Activated CD8-positive, alpha-beta memory T cell treated with anti-CD3 and anti-CD28 coated beads for 48 hours (primary cell): ENCODE measurements around the gene ADGRA1.

Experiments used
- DNase-seq, 3 experiments: peaks; one replicate each; pipeline ENCODE4 v3.0.0-alpha.2; 2020; ENCODE audit warnings: low read depth in 2 of 3, low spot score in 2 of 3

Gene ADGRA1

DNA sequence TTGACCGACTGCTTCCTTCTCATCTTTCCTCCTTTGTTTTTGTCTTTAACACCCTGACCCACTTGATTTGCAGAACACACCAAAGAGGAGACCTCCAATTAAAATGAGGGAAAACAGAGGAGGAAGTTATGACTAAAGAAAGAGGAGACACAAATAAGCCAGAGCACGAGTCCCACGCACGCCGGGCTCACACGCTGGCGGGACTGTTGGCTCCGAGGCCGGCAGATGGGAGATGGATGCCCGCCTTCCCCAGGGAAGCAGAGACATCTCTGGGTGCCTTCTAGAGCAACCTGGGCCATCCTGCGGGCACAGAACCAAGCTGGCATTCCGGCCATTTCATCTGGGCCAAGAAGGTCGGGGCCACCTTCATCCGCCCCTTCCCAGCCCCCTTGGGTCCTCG is 5.6 kb downstream of the ADGRA1 start:
- DNase-seq: no peak

DNA sequence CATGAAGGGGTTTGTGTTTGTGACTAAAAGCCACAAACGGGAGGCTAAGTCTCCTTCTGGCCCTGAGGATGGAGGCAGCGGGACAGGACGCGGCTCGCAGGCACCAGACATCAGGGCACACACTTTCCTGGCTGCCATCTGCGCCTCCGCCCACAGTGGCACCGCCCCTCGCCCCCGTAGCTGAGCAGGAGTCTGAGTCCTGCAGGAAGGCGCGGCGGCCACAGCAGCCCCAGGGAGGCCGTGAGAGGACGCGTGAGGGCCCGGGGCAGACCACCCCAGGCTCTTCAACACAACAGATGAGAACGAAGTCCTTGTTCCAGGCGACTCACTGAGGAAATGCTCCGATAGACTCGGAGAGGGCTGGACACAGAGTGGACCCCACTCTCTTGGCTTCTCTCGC is 6.6 kb downstream of the ADGRA1 start:
- DNase-seq: no peak

DNA sequence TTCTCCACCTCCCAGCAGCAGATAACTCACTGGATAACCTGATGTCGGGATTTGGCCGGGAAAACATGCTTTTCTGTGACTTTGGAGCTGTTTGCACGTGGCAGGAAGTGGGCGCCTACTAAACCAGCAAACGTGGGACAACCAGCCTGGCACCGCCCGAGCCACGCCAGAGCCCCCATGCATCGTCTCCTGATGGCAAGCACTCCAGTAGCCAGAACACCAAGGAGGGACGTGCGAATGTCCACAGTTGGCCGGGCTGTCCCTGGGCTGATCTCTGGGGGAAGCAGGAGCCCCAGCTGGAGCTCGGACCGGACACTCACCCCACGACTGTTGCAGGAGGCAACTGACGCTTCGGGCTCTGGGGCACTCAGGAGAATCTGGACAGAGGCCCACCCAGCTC is 7.1 kb downstream of the ADGRA1 start:
- no peak for DNase-seq

DNA sequence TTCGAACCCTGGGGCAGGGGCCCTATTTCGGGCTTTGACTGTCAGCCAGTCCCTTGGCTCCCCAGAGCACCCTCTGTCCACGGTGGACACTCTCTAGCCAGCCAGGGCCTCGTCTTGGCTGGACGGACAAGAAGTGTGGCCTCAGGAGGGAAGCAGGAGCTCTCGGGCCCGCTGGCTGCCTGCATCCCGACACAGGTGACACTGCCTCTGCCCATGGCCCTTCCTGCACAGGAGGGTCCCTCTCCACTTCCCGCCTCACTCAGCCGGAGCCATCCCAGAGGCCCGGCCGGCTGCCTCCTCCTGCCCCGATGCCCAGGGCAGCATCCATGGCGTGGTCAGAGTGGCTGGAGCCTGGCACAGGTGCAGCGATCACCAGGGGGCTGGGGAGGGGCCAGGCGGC is 7.9 kb downstream of the ADGRA1 start:
- no peak for DNase-seq

DNA sequence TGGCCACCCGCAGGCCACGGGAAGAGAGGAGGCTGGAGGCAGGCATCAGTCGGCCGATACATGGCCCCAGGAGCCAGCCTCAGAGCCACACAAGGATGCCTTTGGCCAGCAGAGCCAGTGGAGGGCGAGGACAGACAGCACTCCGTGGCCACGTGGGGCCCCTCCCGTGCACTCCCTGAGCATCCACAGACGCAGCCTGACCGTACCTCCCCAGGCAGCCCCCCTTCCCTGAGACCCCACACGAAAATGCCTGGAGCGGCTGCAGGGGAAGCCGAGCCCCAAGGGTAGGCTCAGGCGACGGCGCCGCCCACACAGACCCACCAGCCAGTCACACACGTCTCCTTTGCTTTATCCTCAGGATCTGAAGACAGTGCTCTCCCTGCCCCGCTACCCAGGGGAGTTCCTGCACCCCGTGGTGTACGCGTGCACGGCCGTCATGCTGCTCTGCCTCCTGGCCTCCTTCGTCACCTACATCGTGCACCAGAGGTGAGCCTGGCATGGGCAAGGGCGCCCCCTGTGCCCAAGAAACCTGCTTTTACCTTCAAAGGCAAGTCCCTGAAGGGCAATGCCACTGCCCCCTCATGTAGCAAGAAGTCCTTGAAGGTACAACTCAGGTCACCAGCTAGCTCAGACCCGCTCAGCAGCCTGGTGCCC is 9.0 kb downstream of the ADGRA1 start:
- no peak for DNase-seq

DNA sequence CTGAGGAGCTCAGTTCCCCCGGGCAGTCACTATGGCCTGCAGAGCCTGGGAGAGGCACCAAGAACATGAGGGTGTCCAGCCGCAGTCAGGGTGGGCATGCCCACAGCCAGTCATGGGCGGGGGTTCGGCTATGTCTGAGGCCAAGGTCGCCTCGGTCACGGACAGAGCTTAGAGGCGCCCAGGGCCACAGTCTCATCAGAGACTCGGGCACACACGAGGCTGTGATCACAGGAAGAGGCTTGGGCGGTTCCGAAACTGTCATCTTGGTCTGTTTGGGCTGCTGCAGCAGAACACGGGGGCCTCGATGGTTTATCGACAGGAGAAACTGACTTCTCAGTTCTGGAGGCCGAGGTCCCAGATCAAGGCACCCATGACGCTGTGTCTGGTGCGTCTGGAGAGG is 9.7 kb downstream of the ADGRA1 start:
- no peak for DNase-seq

DNA sequence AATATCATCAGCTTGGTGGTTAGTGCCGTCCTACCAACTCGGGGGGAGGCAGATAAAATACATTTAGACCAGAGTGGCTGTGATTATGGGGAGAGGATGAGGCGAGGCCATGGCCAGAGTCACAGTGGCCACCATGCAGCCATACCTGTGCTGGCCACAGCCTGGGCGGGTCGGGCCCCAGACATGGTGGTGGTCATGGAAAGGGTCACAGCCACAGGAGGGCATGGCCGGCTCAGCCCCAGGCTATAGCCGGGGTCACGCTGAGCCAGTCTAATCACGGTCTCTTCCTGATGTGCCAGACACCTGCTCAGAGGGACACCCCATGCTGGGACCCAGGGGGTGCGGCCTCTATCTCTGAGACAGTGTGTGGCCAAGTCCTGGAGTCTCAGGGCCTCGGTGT is 10.2 kb downstream of the ADGRA1 start:
- no peak for DNase-seq

DNA sequence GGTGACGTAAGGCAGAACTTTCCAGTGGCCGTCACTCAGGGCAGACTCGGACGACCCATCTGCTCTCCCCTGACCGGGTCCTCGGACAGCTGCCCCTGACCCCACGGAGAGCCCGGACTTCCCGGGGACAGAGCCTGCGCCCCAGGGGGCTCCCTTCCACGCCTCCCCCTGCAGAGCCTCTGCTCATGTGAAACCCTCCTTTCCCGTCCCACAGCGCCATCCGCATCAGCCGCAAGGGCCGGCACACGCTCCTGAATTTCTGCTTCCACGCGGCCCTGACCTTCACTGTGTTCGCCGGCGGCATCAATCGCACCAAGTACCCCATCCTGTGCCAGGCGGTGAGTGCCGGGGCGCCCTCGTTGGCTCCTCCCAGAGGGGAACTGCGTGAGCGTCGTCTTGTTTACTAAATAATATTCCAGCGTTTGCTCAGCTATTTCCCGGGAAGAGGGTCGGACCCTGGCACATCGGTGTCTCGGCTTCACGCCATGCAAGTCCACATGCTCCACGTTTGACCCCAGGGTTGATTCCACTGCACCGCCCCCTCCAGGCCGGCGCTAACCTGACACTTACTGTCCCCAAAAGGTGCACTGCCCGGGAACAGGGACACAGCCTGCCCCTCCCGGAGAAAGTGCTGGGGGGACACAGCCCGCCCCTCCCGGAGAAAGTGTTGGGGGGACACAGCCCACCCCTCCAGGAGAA is 10.9 kb downstream of the ADGRA1 start:
- DNase-seq: no peak

DNA sequence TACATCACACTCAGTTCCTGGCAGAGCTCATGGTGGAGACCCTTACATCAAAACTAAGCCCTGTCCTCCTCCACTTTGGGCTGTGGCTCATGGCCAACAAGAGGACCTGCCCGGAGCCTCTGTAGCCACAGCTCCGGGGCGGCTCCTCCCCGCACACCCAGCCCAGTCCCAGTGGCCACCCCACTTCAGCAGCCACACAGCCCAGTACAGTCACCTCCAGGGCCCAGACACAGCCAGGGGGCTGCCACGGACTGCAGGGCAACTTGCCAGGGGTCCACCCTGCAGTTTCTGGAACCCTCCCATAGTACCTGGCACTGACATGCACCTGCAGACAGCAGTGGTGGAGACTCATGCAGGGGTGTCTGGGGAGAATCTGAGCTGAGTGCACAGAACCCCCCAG is 11.8 kb downstream of the ADGRA1 start:
- no peak for DNase-seq

DNA sequence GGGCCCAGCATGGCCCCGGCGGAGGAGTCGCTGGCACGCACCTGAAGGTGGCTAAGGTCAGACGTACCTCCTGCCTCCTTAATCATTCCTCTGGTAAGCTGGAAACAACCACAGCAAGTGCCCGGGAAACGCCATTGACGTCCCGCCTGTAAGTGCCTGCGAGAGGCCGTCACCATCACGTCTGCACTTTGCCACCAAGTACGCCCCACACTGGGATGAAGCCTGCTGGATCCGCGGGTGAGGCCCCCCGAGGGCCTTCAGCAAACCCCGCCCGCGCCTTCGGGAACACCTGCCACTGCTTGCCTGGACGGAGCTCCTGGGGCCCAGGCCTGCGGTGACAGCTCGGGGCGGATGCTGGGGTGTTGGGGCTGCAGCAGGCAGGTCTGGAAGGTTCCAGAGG is 12.5 kb downstream of the ADGRA1 start:
- DNase-seq: no peak

DNA sequence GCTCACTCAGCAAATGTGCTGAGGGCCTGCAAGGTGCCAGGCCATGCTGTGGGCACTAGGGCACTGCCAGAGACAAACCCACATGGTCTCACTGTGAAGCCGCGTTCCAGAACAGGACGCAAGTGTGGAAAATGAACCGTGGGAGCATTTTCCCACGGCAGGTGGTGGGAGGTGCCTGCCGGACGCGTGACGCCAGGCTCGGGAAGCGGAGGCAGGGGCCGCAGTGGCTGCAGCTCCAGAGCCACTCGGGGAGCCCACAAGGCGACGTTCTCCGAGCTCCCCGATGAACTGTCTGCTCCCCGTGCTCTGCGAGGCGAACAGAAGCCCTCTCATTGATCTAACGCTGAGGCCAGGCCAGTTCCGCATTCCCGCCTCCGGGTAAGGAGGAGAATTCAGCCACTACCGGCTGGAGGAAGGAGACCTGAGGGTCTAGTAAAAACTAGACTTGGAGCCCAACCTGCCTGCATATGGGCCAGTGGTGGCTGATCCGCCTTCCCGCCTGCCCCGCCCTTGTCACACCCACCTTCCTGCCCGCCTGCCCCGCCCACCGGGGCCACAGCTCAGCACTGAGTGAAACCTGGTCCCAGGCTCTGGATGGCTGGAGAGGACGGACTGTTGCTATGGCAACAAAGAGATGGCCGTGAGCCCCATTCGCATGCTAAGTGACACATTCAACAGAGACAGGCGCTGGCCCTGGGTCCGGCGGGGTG is 13.1 kb downstream of the ADGRA1 start:
- no peak for DNase-seq

DNA sequence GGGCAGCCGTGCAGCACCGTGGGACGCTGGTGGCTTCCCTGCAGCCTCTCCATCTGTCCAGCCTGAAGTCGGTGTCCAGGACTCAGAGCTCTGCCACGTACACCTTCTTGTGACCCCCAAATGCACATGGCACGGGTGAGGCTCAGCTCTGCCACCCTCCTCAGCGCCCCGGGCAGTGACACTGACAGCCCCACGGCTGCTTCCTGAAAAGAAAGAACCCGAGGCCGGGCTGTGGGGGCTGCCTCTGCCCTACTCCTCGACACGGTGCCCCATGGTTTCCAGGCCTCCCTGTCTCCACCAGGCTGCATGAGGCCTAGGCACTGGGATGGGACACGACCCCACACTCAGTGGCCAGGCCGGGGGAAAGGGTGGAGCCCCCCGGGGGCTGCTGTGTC is 13.7 kb downstream of the ADGRA1 start:
- no peak for DNase-seq

DNA sequence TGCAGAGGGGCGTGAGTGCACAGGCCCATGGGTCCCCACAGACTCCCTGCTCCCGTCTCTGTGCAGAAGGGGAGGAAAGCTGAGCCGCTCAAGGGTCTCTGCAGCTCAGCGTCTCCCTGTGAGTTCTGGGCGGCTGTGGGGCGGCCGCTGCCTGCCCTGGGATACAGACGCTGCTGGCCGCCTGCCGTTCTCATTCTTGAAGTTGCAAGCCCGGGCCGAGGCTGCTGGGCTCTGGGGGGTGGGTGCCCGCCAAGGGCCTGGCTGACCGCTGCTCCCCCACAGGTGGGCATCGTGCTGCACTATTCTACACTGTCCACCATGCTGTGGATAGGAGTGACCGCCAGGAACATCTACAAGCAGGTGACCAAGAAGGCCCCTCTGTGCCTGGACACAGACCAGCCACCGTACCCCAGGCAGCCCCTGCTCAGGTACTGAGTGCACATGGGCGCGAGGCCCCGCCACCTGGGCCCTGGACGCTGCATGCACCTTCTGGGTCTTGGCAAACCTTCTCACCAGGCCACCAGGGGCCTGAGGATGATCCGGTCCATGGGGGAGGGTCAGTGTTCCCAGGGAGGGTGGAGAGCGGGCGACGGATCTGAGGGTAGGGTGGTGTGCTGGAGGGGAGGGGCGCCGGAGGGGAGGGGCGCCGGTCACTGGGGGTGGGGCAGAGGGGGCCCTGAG is 14.8 kb downstream of the ADGRA1 start:
- no peak for DNase-seq

DNA sequence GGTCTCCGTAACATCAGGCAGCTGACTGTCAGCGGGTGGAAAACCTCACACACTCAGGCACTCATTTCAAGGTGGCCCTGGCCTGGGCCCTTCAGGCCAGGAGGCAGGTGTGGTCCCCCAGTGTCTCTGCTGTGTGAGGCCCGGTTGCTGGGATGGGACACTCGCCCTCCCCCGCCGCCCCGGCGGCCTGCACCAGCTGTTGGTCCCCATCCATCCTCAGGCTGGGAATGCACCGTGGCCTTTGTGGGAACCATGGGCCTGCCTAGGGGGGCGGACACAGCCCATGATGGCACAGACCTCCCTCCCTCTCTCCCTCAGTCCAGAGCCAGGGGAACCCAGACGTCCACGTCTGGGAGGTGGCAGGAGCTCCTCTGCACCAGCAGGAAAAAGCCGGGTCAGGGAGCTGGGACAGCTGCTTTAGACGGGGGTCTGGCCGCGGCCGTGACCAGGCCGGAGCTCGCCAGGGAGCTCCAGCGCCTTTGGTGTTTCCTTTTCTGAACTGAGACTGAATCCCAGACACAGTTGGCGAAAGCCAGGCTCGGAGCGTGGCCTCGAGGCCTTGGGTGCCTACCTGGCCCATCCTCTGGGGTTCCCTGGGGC is 15.7 kb downstream of the ADGRA1 start:
- no peak for DNase-seq

DNA sequence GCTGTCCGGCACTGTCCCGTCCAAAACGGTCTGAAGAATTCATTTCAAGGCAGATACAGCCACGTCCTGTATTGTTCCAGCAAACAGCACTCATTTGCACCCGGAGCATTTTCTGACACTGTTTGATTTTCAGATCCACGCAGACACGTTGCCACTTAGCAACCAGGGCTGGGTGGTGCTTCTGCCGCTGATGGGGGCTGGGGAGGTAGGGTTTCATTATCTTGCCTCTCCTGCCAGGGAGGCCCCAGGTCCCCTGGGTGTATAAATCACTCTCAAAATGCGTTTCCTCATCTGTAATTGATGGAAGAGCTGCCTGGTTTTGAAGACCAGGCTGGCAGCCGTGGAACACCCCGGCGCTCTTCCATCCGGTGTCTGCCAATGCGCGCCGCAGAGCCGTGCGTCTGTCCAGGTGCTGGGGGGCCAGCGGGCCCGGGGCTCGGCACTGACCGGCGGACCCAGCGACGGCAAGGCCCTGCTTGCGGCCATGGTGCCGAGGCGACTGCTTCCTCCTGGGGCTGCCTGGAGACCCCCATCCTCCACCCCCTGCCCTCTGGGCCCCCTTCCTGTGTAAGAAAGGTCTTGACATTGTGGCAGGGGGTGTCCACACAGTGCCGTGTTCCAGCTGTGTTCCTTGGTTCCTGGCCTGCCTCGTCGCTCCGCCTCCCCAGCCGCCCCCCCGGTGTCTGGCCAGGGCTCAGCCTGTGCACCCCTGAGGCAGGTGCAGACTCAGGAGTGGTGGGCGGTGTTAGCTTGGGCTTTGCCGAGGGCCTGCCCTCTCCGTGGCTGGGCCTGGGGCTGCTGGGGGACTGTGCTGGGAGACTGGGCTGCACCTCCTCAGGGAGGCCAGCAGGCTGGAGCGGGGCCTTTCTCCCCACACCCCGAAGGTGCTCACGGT is 16.6 kb downstream of the ADGRA1 start:
- DNase-seq: no peak

DNA sequence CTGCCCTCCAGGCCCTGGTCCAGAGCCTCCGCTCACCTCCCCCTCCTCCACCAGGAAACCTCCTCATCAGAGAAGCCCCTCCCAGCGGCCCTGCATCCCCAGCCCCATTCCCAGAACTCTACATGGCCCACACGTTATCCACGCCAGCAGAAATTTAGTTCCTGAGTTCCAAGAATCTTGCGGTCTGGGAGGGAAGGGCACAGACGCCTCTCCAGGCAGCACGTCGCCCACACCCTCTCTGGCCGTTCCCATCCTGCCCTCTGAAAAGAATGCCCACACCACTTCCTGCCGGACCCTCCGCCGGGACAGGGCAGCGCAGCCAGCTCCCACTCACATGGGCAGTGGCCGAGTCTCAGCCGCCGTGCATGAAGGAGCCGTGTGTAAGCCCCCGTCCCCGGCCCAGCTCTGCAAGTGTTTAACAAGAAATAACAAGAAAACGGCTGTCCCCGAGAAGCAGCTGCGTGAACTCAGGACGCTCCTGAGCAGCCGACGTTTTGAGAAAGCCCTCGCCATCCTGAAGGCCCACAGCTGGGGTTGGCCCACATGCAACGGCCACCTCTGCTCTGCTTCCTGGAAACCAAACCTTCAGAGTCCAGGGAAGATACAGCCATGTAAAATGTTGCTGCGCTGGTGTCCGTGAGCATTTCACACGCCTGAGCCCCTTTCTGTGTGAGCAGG is 17.4 kb downstream of the ADGRA1 start:
- no peak for DNase-seq

DNA sequence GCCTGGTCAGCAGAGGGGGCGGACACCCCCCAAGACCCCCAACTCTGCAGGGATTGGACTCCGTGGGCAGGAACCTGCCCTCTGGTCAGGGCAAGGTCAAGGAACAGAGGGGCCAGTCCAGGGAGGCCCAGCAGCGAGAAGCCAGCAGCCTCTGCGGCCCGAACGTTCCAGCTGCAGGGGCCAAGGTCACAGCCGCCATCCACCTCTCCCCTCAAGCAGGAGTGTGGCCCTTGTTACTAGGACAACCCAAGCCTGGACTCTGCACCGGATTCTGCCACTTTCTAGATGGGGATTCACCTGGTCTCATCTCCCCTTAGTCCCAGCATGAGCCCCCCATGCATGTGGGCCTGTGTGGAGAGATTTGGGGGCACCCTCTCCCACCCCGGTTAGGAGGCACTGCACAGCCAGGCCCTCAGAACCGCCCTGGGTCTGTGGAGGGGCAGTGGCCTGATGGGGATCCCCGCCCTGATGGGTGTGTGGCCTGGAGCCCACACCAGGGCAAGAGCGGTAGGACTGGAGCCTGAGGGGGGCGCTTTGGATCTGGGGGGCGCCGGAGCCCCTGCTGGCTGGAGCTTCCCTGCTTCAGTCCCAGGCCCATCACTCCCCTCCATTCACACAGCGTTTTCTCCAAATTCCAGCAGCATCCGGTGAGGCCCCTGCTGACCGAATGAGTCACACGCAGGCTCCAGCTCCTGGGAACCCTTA is 18.1 kb downstream of the ADGRA1 start:
- no peak for DNase-seq

DNA sequence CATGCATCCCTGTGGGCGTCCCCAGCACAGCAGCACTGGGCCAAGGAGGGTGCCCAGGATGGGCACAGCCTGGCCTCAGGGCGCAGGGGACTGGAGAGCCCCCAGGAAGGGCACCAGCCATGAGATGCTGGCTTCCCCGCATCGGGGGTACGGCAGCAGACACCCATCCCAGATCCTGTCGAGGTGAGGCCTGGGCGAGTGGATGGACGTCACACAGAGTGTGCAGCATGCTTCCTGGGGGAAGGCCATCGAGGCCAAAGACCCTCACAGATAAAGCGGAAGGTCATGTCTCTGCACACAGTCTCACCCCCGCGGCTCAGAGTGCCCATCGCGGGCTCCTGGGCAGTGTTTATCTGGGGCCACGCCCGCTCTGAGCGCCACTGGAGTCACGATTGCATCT is 18.8 kb downstream of the ADGRA1 start:
- no peak for DNase-seq

DNA sequence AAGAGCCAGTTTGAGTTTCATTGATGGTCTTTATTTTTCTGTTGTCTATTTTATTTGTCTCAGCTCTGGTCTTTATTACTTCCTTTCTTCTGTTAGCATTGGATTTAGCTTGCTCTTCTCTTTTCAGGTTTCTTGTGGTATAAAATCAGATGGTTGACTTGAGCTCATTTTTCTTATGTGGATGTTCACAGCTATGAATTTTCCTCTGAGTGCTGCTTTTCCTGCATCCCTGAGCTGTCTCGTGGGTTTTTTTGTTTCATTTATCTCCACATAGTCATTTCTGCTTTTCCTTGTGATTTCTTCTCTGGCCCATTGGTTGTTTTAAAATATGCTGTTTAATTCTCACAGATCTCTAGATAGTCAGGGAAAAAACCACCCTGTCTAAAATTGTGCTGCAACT is 19.7 kb downstream of the ADGRA1 start:
- DNase-seq: no peak
